Activated T-cell treated with anti-CD3 and anti-CD28 coated beads, Interleukin-2, amount 50 U/mL, for 24 hours (primary cell): ENCODE measurements around the gene MRPL49.

ENCODE experiments used
- DNase-seq: peaks from one replicate; pipeline ENCODE4 v3.0.0-alpha.2; 2020
- H3K27ac Mint-ChIP-seq: 2 replicates; pipeline ENCODE4 v1.8.0; 2020; ENCODE audit warnings: mild to moderate bottlenecking, mixed read lengths
- H3K27me3 Mint-ChIP-seq: 2 replicates; pipeline ENCODE4 v1.8.0; 2020; ENCODE audit warnings: mixed read lengths
- H3K36me3 Mint-ChIP-seq: 2 replicates; pipeline ENCODE4 v1.8.0; 2020; ENCODE audit warnings: low read depth, mixed read lengths
- H3K4me1 Mint-ChIP-seq: 2 replicates; pipeline ENCODE4 v1.8.0; 2020; ENCODE audit warnings: low read depth, mixed read lengths
- H3K4me3 Mint-ChIP-seq: 2 replicates; pipeline ENCODE4 v1.8.0; 2020; ENCODE audit warnings: mild to moderate bottlenecking, moderate library complexity, mixed read lengths
- H3K9me3 Mint-ChIP-seq: 2 replicates; pipeline ENCODE4 v1.8.0; 2020; ENCODE audit warnings: mixed read lengths

Gene MRPL49

DNA sequence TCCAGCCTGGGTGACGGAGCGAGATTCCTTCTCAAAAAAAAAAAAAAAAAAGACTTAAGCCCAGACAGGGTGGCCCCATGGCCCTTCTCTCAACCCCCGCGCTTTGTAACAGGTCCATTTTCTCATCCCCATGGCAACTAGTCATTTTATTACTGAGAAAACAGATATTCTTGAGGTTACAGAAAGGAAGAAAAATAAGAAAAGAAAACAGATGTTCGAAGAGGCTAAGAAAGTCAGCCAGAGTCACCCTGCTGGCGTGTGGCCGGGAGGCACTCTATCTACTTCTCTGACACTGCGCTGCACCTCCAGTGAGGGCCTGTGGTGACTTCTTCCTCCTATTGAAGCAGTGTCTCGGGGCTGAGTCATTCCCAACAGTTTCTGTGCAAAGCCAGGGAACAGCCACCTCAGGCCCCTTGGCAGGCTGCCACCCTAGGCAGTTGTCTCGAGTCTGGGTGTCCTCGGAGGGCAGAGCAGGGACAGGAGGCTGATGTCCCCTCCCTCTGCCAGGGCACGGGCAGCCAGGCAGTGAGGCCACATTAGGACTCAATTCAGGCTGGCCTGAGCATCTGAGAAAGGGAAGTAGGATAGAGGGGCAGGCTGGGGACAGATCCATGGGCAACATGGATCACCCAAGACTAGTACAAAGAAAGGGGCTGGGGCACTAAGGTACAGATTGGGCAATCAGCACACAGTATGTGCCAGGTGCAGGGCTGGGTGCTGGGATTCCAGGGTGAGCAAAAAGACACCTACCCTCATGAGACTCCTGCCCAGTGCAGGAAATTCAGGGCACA is 28.6 kb downstream of the MRPL49 start:
- Mint-ChIP-seq H3K27me3 (peaks cover 11% of the 10 kb centered on the region), H3K4me3 (no peak overlapping the region), H3K27ac (peak overlapping the region; percentile 47), H3K9me3 (no peaks in the 10 kb centered on the region), H3K4me1 (peaks cover 7% of the 10 kb centered on the region), H3K36me3 (no peaks in the 10 kb centered on the region)
- DNase-seq: no peak

DNA sequence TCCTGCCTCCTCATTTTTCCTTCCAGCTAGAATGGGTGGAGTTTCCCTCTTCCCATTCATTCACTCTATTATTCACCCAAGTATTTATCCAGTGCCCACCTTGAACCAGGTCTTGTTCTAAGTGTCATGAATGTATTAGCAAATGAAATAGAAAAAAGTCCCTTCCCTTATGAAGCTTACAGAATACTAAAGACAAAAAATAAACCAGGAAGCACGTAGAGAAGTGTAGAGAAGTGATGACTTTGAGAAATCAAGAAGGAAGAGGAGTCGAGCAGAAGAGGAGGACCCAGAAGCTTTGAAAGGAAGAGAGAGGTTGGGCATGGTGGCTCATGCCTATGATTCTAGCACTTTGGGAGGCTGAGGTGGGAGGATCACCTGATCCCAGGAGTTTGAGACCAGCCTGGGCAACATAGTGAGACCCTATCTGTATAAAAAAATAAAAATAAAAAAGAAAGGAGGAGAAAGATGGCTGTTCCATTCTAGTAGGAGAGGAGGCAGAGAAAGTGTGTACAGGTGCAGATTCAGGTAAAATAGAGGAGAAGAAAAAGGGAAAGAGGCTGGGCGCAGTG is 29.3 kb downstream of the MRPL49 start:
- Mint-ChIP-seq H3K4me3 (no peak overlapping the region), H3K27ac (no peak overlapping the region), H3K27me3 (peaks cover 11% of the 10 kb centered on the region), H3K9me3 (no peaks in the 10 kb centered on the region), H3K4me1 (peaks cover 7% of the 10 kb centered on the region), H3K36me3 (no peaks in the 10 kb centered on the region)
- DNase-seq: no peak

DNA sequence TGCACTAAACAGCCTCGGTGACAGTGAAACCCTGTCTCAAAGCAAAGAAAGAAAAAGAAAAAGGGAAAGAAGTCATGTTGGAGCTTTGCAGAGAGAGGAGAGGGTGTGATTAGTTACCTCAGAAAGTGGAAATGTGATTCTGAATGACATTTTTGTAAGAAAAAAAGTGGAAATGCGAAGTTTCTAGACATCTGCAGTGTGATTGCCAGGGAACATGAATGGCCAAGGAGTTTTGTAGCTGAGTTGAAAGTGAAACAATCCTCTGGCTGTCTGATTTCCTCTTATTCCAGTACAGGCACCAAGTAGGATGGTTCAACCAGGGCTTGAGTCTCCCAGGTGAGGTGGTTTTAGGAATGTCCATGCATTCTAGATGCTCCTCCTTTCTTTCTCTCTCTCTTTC is 30.0 kb downstream of the MRPL49 start:
- DNase-seq: no peak
- no peak overlapping the region for H3K27ac Mint-ChIP-seq
- no peaks in the 10 kb centered on the region for H3K36me3 Mint-ChIP-seq
- peaks cover 11% of the 10 kb centered on the region for H3K27me3 Mint-ChIP-seq
- H3K4me1 Mint-ChIP-seq: peaks cover 7% of the 10 kb centered on the region
- no peak overlapping the region for H3K4me3 Mint-ChIP-seq
- no peaks in the 10 kb centered on the region for H3K9me3 Mint-ChIP-seq

DNA sequence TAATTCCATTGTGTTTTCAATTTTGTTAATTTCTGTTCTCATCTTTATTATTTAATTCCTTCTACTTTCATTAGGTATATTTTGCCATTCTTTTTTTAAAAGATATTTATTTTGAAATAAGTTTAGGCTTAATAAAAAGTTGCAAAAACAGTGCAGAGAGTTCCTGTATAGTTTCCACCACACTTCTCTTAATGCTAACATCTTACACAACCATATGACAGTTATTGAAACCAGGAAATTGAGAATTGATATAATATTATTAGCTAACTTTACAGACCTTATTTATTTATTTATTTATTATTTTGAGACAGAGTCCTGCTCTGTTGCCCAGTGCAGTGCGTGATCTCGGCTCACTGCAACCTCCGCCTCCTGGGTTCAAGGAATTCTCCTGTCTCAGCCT is 34.1 kb downstream of the MRPL49 start:
- Mint-ChIP-seq H3K27ac (no peak overlapping the region), H3K4me3 (no peak overlapping the region), H3K4me1 (peaks cover 2% of the 10 kb centered on the region), H3K36me3 (no peaks in the 10 kb centered on the region), H3K9me3 (no peaks in the 10 kb centered on the region), H3K27me3 (peaks cover 5% of the 10 kb centered on the region)
- no peak for DNase-seq

DNA sequence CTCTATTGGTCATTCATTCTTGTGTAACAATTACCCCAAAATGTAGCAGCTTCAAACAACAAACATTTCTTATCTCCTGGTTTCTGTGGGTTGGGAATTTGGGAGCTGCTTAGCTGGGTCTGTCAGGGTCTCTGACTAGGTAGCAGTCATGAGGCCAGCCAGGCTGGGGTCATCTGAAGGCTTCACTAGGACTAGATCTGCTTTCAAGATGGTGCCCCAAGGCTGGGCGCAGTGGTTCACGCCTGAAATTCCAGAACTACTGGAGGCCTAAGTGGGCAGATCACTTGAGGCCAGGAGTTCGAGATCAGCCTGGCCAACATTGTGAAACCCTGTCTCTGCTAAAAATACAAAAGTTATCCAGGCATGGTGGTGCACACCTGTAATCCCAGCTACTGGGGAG is 34.8 kb downstream of the MRPL49 start:
- Mint-ChIP-seq H3K27me3 (peaks cover 4% of the 10 kb centered on the region), H3K27ac (no peak overlapping the region), H3K9me3 (no peaks in the 10 kb centered on the region), H3K4me1 (peaks cover 2% of the 10 kb centered on the region), H3K4me3 (no peak overlapping the region), H3K36me3 (no peaks in the 10 kb centered on the region)
- DNase-seq: no peak

DNA sequence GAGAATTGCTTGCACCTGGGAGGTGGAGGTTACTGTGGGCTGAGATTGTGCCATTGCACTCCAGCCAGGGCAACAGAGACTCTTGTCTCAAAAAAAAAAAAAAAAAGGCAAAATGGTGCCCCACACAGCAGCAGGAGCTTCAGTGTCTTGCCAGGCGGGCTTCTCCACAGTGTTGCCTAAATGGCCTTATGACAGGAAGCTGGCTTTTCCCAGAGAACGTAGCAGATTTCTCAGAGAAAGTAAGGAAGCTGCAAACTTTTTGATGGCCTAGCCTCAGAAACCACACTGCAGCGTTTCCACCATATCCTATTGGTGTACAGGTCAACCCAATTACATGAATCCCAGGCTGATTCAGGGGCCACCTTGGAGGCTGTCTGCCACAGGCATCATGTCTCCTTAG is 35.2 kb downstream of the MRPL49 start:
- Mint-ChIP-seq H3K9me3 (no peaks in the 10 kb centered on the region), H3K27me3 (peaks cover 4% of the 10 kb centered on the region), H3K27ac (no peak overlapping the region), H3K36me3 (no peaks in the 10 kb centered on the region), H3K4me3 (no peak overlapping the region), H3K4me1 (no peaks in the 10 kb centered on the region)
- DNase-seq: no peak

DNA sequence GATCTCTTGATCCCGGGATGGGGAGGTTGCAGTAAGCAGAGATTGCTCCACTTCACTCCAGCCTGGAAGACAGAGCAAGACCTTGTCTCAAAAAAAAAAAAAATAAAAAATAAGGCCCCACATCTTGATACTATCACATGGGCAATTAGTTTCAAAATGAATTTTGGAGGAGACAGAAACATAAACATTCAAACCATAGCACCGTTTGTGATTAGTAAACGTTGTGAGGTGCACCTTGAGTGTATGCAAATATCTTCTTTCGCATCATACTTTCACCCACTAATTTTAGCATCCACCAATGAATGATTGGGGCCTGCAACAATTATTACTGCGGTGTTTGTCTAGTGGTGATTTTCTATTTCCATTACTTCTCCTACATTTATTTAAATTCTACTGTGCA is 36.9 kb downstream of the MRPL49 start:
- Mint-ChIP-seq H3K9me3 (no peaks in the 10 kb centered on the region), H3K36me3 (no peaks in the 10 kb centered on the region), H3K27ac (no peak overlapping the region), H3K4me3 (no peak overlapping the region), H3K4me1 (no peaks in the 10 kb centered on the region), H3K27me3 (peaks cover 4% of the 10 kb centered on the region)
- DNase-seq: no peak

DNA sequence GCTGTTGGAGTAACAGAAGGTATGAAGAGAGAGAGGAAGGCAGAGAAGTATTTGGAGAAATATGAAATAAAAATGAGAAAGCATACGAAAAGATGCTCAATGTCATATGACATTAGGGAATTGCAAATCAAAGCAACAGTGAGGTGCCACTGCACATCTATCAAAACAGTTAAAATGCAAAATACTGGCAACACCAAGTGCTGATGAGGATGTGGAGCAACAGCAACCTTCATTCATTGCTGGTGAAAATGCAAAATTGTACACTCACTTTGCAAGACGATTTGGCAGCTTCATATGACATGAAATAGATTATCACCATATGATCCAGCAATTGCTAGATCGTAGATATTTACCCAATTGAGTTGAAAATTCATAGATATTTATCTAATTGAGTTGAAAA is 38.5 kb downstream of the MRPL49 start:
- no peak for DNase-seq
- H3K4me1 Mint-ChIP-seq: no peaks in the 10 kb centered on the region
- H3K27me3 Mint-ChIP-seq: peaks cover 4% of the 10 kb centered on the region
- no peaks in the 10 kb centered on the region for H3K36me3 Mint-ChIP-seq
- no peaks in the 10 kb centered on the region for H3K9me3 Mint-ChIP-seq
- no peak overlapping the region for H3K27ac Mint-ChIP-seq
- no peak overlapping the region for H3K4me3 Mint-ChIP-seq

DNA sequence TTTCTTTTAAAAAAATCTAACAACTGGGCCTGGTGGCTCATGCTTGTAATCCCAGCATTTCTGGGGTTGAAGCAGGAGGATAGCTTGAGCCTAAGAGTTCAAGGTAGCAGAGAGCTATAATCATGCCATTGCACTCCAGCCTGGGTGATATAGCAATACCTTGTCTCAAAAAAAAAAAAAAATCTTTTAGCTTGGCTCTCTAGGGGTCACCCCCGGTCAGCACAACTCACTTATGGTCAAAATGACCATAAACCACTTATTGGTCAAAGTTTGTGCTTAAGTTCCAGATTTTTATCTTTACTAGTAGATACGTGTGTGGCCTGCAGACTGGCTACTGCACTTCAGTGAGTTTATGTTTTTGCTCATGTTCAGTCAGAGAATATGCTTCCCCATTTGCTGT is 41.6 kb downstream of the MRPL49 start:
- no peak for DNase-seq
- H3K27ac Mint-ChIP-seq: no peak overlapping the region
- peaks cover 4% of the 10 kb centered on the region for H3K27me3 Mint-ChIP-seq
- no peak overlapping the region for H3K4me3 Mint-ChIP-seq
- no peaks in the 10 kb centered on the region for H3K36me3 Mint-ChIP-seq
- no peaks in the 10 kb centered on the region for H3K9me3 Mint-ChIP-seq
- H3K4me1 Mint-ChIP-seq: no peaks in the 10 kb centered on the region

DNA sequence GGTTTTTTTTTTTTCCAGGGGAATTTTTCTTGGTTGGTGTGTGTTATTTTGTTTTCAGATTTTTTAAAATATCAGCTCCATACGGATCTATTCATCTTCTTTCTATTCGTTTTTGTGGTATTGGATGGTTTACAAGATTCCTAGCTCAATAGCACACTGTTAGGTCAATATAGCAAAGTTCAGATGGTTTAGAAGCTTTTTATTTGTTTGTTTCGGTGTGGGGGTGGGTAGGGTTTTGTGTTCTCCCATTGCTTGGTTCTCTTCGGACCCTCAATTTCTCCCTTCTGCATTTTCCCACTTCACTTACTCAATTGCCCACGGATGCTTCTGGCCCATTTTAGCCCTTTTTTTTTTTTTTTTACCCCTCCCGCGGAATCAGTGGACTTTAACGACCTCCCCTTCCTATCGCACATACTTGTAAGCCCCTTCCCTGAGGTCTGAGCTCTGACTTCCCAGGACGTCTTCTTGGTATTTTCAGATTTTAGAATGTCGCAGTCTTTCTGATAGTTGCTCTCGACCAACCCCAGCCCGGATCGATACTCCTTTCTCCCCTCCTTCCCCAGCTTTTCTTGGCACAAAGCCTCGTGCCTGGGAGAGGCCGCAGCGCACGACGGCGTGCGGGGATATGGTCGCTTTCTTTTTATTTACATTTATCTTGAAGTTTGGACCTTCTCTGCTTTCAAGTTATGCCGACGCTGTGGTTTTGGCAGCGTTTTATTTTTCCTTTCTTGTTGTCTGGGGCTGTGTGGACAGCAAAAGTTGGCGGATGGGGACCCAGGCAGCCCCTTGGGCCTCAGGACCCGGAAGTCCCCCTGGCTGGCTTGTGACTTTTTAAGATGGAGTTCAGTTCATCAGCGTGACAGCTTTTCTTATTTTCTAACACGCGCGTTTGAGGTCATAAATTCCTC is 43.5 kb downstream of the MRPL49 start:
- H3K27ac Mint-ChIP-seq: no peak overlapping the region
- H3K4me1 Mint-ChIP-seq: peaks cover 5% of the 10 kb centered on the region
- DNase-seq: no peak
- H3K36me3 Mint-ChIP-seq: no peaks in the 10 kb centered on the region
- no peaks in the 10 kb centered on the region for H3K27me3 Mint-ChIP-seq
- no peaks in the 10 kb centered on the region for H3K9me3 Mint-ChIP-seq
- H3K4me3 Mint-ChIP-seq: no peak overlapping the region

DNA sequence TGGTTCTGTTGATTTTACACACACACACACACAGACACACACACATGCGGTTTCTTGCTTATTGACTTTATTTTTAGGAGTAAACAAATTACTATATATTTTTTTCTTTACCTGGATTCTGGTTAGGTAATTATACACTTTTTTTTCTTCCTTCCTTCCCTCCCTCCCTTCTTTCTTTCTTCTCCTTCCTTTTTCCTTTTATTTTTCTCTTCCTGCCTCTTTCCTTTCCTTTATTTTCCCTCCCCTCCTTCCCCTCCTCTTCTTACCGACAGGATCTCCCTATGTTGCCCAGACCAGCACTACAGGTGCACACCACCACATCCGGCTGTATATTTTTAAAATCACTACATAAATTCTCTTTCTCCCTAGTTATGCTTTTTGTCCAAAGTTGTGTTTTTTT is 44.8 kb downstream of the MRPL49 start:
- no peak overlapping the region for H3K4me3 Mint-ChIP-seq
- H3K4me1 Mint-ChIP-seq: peaks cover 5% of the 10 kb centered on the region
- H3K27ac Mint-ChIP-seq: no peak overlapping the region
- H3K27me3 Mint-ChIP-seq: no peaks in the 10 kb centered on the region
- no peak for DNase-seq
- no peaks in the 10 kb centered on the region for H3K9me3 Mint-ChIP-seq
- H3K36me3 Mint-ChIP-seq: no peaks in the 10 kb centered on the region

DNA sequence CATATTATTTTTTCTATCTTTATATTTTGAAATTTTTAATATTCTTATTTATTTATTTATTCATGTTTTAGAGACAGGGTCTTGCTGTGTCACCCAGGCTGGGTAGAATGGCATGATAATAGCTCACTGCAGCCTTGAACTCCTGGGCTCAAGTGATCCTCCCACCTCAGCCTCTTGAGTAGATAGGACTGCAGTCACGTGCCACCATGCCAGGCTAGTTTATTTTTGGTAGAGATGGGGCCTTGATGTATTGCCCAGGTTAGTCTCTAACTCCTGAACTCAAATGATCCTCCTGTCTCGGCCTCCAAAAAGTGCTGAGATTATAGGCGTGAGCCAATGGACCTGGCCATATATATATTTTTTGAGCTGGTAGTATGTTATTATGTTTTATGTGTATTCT is 45.5 kb downstream of the MRPL49 start:
- Mint-ChIP-seq H3K4me3 (no peak overlapping the region), H3K9me3 (no peaks in the 10 kb centered on the region), H3K27me3 (no peaks in the 10 kb centered on the region), H3K36me3 (no peaks in the 10 kb centered on the region), H3K27ac (no peak overlapping the region), H3K4me1 (peaks cover 5% of the 10 kb centered on the region)
- no peak for DNase-seq

DNA sequence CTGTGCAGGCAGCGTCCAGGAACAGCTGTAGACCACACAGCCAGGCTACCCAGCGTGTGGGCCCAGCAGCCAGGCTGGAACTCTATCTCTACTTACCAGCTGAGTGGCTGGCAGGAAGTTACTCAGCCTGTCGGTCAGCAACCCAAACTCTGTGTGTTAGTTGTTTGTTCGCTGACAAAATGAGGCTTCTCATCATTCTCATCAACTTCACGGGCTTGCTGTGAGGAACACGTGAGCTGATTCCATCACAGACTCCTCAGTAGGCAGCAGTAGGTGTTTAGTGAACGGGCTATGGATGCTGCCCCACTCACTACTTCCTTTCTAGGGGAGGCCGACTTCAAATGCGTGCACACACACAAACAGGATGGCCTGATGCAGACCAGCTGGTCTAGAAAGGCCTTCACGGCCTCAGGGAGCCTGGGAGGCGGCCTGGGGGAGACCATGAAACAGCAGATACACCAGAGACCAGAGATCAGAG is 47.1 kb downstream of the MRPL49 start:
- Mint-ChIP-seq H3K9me3 (no peaks in the 10 kb centered on the region), H3K36me3 (no peaks in the 10 kb centered on the region), H3K27ac (peak overlapping the region; percentile 16), H3K4me3 (no peak overlapping the region), H3K4me1 (peaks cover 5% of the 10 kb centered on the region), H3K27me3 (no peaks in the 10 kb centered on the region)
- no peak for DNase-seq

DNA sequence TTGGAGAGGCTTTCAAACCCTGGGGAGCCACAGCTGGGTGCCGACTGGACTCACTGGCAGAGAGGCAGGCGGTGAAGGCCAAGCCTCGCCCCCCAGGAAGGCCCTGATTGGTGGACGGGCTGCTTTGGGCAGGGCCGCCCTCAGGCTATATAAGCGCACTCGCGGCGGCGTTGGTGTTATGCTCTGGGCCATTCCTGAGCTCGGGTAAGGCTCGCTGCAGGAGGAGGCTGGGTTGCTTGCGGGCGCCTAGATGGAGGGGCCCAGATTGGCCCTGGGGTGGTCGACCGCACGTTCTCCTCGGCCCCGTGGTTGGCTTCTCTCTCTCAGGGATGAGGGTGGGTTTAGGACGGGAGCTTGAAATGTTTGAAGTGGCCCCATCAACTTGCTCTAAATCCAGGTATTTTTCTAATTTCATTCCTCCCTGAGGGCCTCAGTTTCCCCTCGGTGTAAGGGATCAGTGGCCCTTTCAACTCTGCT is 48.0 kb downstream of the MRPL49 start, which contains the start of gene SPDYC:
SPDYC (plus strand) TSS at position 176 of the 477 bp plus-strand sequence. CDS start 1,125 bp downstream, outside the sequence.
- H3K27me3 Mint-ChIP-seq: no peaks in the 10 kb centered on the region
- no peaks in the 10 kb centered on the region for H3K9me3 Mint-ChIP-seq
- peaks cover 5% of the 10 kb centered on the region for H3K4me1 Mint-ChIP-seq
- no peaks in the 10 kb centered on the region for H3K36me3 Mint-ChIP-seq
- H3K4me3 Mint-ChIP-seq: no peak within 1 kb of the TSS
- H3K27ac Mint-ChIP-seq: peak within 1 kb of the TSS; percentile 16
- DNase-seq: no peak
